22Rv1 (cell line): ENCODE measurements around the gene CDC42BPB.

ENCODE experiments used
- CTCF ChIP-seq: fragments of 450-650 bp; IDR thresholded peaks from 2 replicates; pipeline ENCODE4 v1.5.1; 2017; ENCODE audit warnings: mild to moderate bottlenecking
- ZFX ChIP-seq: fragments of 450-650 bp; IDR thresholded peaks from 2 replicates; pipeline ENCODE4 v1.6.1; 2017; ENCODE audit warnings: antibody characterized with exemption, borderline replicate concordance

GRCh38 chr14:102903248-102903888 is 154.0 kb downstream of the CDC42BPB start:
- no peak for TF ChIP-seq CTCF
- no peak for TF ChIP-seq ZFX
